H1 (cell line): ENCODE measurements around the gene CACNB2. TPM values are rescaled to one million over a fixed set of nuclear protein-coding genes. Genes with fewer than 3 reads are reported as not detected.

Experiments used
- CTCF ChIA-PET: fragments of 300-600 bp; sonication (Branson Sonifier 250); formaldehyde crosslinking; loops from one replicate; lab custom pipeline; 2021; ENCODE audit not compliant: partially characterized antibody; lab: Charles Lee
- POLR2A ChIA-PET: fragments of 300-600 bp; sonication (Branson Sonifier 250); formaldehyde crosslinking; loops from one replicate; lab custom pipeline; 2021; ENCODE audit warnings: inconsistent platforms; ENCODE audit not compliant: partially characterized antibody; lab: Charles Lee
- DNase-seq, 2 experiments: peaks; one replicate each; pipeline versions ENCODE4 v3.0.0 to v3.0.0-alpha.2; 2010 to 2022; ENCODE audit warnings: low spot score in 2 of 2, low read depth in 1 of 2, mixed read lengths in 1 of 2
- FAIRE-seq: peaks from 2 replicates; lab custom pipeline; 2011; peaks lifted over from hg19 to GRCh38; lab: Jason Lieb, UNC
- H2AFZ ChIP-seq: 2 replicates; pipeline ENCODE4 v1.8.1; 2012; ENCODE audit warnings: low read length, inconsistent platforms
- H2AK5ac ChIP-seq: 2 replicates; pipeline ENCODE4 v1.6.1; 2013; ENCODE audit warnings: low read depth, low read length
- H2BK120ac ChIP-seq: replicated peaks from 2 replicates; pipeline ENCODE3; 2013; ENCODE audit warnings: low read depth, low read length, inconsistent platforms
- H2BK12ac ChIP-seq: 2 replicates; pipeline ENCODE4 v1.6.1; 2013; ENCODE audit warnings: low read depth, low read length
- H2BK15ac ChIP-seq: 2 replicates; pipeline ENCODE4 v1.6.1; 2013; ENCODE audit warnings: low read length
- H2BK20ac ChIP-seq: 2 replicates; pipeline ENCODE4 v1.6.1; 2013; ENCODE audit warnings: low read length
- H2BK5ac ChIP-seq: 2 replicates; pipeline ENCODE4 v1.6.1; 2013; ENCODE audit warnings: low read depth, low read length
- H3K14ac ChIP-seq: 2 replicates; pipeline ENCODE4 v1.6.1; 2013; ENCODE audit warnings: inconsistent platforms; ENCODE audit not compliant: insufficient read length
- H3K18ac ChIP-seq: 2 replicates; pipeline ENCODE4 v1.6.1; 2013; ENCODE audit warnings: low read length; ENCODE audit errors: extremely low read depth
- H3K23ac ChIP-seq: 2 replicates; pipeline ENCODE4 v1.6.1; 2013; ENCODE audit warnings: inconsistent platforms; ENCODE audit not compliant: insufficient read length
- H3K23me2 ChIP-seq: 2 replicates; pipeline ENCODE4 v1.6.1; 2013; ENCODE audit warnings: low read depth, low read length
- H3K27ac ChIP-seq: 2 replicates; pipeline ENCODE4 v1.6.1; 2011; ENCODE audit warnings: low read depth, low read length, inconsistent platforms
- H3K27me3 ChIP-seq, 4 experiments: replicated peaks in 1 of 4; 1 replicate in 1 of 4; 2 replicates in 3 of 4; pipeline versions ENCODE4 v1.6.1 to v1.8.1; 2011 to 2013; ENCODE audit warnings: low read length in 3 of 4, mild to moderate bottlenecking in 3 of 4, inconsistent platforms in 2 of 4, mixed read lengths in 2 of 4, moderate library complexity in 1 of 4; ENCODE audit not compliant: control insufficient read depth in 3 of 4, insufficient read depth in 3 of 4; ENCODE audit errors: extremely low read depth in 1 of 4
- H3K36me3 ChIP-seq, 4 experiments: 2 replicates each; pipeline versions ENCODE4 v1.6.1 to v1.8.1; 2011 to 2013; ENCODE audit warnings: mild to moderate bottlenecking in 4 of 4, low read length in 3 of 4, moderate library complexity in 2 of 4, control low read depth in 1 of 4, inconsistent platforms in 1 of 4; ENCODE audit not compliant: insufficient read depth in 4 of 4, control insufficient read depth in 2 of 4
- H3K4ac ChIP-seq: replicated peaks from 2 replicates; pipeline ENCODE3; 2013; ENCODE audit warnings: low read length, low read depth, mixed read lengths, inconsistent platforms; ENCODE audit not compliant: insufficient read length
- H3K4me1 ChIP-seq, 4 experiments: replicated peaks in 1 of 4; 1 replicate in 1 of 4; 2 replicates in 3 of 4; pipeline versions ENCODE4 v1.6.1 to v1.8.1; 2011 to 2013; ENCODE audit warnings: low read length in 3 of 4, inconsistent platforms in 2 of 4, mixed read lengths in 1 of 4; ENCODE audit not compliant: insufficient read depth in 4 of 4, control insufficient read depth in 3 of 4
- H3K4me2 ChIP-seq, 2 experiments: 2 replicates each; pipeline versions ENCODE4 v1.6.1 to v1.8.1; 2011 to 2013; ENCODE audit warnings: low read depth in 2 of 2, low read length in 2 of 2, control low read depth in 1 of 2, inconsistent platforms in 1 of 2, mild to moderate bottlenecking in 1 of 2; ENCODE audit not compliant: insufficient read depth in 1 of 2
- H3K4me3 ChIP-seq, 4 experiments: fragments of 200-600, 300-600 bp in 1 of 4; sonication (generic), shearing (Covaris generic), sonication (Bioruptor Twin) in 1 of 4; 2 replicates each; pipeline versions ENCODE4 v1.5.1 to v1.8.1; 2011 to 2016; ENCODE audit warnings: low read length in 4 of 4, low read depth in 3 of 4, control low read depth in 2 of 4, inconsistent platforms in 2 of 4, mild to moderate bottlenecking in 2 of 4, mixed read lengths in 1 of 4, moderate library complexity in 1 of 4; ENCODE audit not compliant: insufficient read depth in 2 of 4; ENCODE audit errors: extremely low read depth in 1 of 4
- H3K56ac ChIP-seq: replicated peaks from 2 replicates; pipeline ENCODE3; 2013; ENCODE audit warnings: low read depth, mild to moderate bottlenecking, mixed read lengths, low read length, inconsistent platforms; ENCODE audit not compliant: insufficient read length
- H3K79me1 ChIP-seq: 2 replicates; pipeline ENCODE4 v1.6.1; 2013; ENCODE audit warnings: low read depth, low read length, control low read depth
- H3K79me2 ChIP-seq, 2 experiments: 2 replicates each; pipeline versions ENCODE4 v1.6.1 to v1.8.1; 2012 to 2013; ENCODE audit warnings: low read length in 2 of 2, mild to moderate bottlenecking in 2 of 2, inconsistent platforms in 1 of 2; ENCODE audit not compliant: insufficient read depth in 2 of 2, control insufficient read depth in 1 of 2
- H3K9ac ChIP-seq, 4 experiments: replicated peaks in 1 of 4; 1 replicate in 1 of 4; 2 replicates in 3 of 4; pipeline versions ENCODE4 v1.6.1 to v1.8.1; 2011 to 2013; ENCODE audit warnings: low read depth in 3 of 4, low read length in 3 of 4, control low read depth in 2 of 4, mild to moderate bottlenecking in 2 of 4, moderate library complexity in 2 of 4, inconsistent platforms in 1 of 4; ENCODE audit errors: extremely low read depth in 1 of 4
- H3K9me3 ChIP-seq, 2 experiments: 2 replicates each; pipeline versions ENCODE4 v1.6.1 to v1.8.1; 2012 to 2013; ENCODE audit warnings: mild to moderate bottlenecking in 2 of 2, moderate library complexity in 2 of 2, control low read depth in 1 of 2, inconsistent platforms in 1 of 2, low read depth in 1 of 2, low read length in 1 of 2, mixed read lengths in 1 of 2; ENCODE audit not compliant: insufficient read depth in 2 of 2
- H4K20me1 ChIP-seq, 2 experiments: replicated peaks in 1 of 2; 2 replicates each; pipeline versions ENCODE3 to v1.8.1; 2011 to 2013; ENCODE audit warnings: inconsistent platforms in 2 of 2, low read length in 2 of 2, mild to moderate bottlenecking in 1 of 2; ENCODE audit not compliant: insufficient read depth in 2 of 2, control insufficient read depth in 1 of 2
- H4K5ac ChIP-seq: 2 replicates; pipeline ENCODE4 v1.6.1; 2013; ENCODE audit warnings: low read length, low read depth, mixed read lengths, inconsistent platforms; ENCODE audit not compliant: insufficient read length
- H4K8ac ChIP-seq: 2 replicates; pipeline ENCODE4 v1.8.0; 2013; ENCODE audit warnings: mild to moderate bottlenecking, moderate library complexity, low read length, inconsistent platforms; ENCODE audit not compliant: insufficient read depth; ENCODE audit errors: extremely low read depth
- H4K91ac ChIP-seq: replicated peaks from 2 replicates; pipeline ENCODE3; 2013; ENCODE audit warnings: low read length, mixed read lengths, inconsistent platforms; ENCODE audit not compliant: insufficient read length
- SIX5 ChIP-seq: IDR thresholded peaks from 2 replicates; pipeline ENCODE4 v1.6.1; 2011; ENCODE audit warnings: mild to moderate bottlenecking, low read depth, low read length
- WGBS, 2 experiments: shearing (Covaris generic) in 1 of 2; methylation state at CpG; one replicate each; pipeline versions ENCODE4 v1.1.6 to v1.1.7; 2013 to 2015; ENCODE audit warnings: low lambda C conversion rate in 2 of 2, mixed read lengths in 2 of 2, inconsistent platforms in 1 of 2, low coverage in 1 of 2, missing lambda C conversion rate in 1 of 2; ENCODE audit not compliant: insufficient replicate concordance in 2 of 2, insufficient coverage in 1 of 2, insufficient read length in 1 of 2; ENCODE audit errors: extremely low coverage in 1 of 2, missing lambda C conversion rate in 1 of 2; 5-methylcytosine and 5-hydroxymethylcytosine counted together
- polyA plus RNA-seq, 7 experiments: library from polyadenylated mRNA; depleted of rRNA in 3 of 7; stranded (reverse) in 5 of 7; unstranded in 2 of 7; fragments of >200 nt in 5 of 7; fragments of 200-250 nt in 2 of 7; gene quantifications; 1 replicate in 5 of 7; 2 replicates in 1 of 7; 4 replicates in 1 of 7; pipeline versions ENCODE4 v1.2.1 to v1.2.3, GENCODE V29; 2011 to 2013; ENCODE audit warnings: missing spikeins in 2 of 7, mixed read lengths in 2 of 7
- total RNA-seq: library from RNA; stranded (reverse); fragmentation: NEBNext Ultra II Directional; extraction: Animal tissue kit (Norgen Biotek cat#: 25700); gene quantifications from 2 replicates; pipeline ENCODE4 v1.2.1, GENCODE V29; 2021

The CACNB2 gene
- total and polyA plus RNA-seq, 2 of the 8 experiments (the other 6 are each of a cell fraction or from before 2014, with no cell fraction given) = 2.4 to 3.2 TPM

DNA sequence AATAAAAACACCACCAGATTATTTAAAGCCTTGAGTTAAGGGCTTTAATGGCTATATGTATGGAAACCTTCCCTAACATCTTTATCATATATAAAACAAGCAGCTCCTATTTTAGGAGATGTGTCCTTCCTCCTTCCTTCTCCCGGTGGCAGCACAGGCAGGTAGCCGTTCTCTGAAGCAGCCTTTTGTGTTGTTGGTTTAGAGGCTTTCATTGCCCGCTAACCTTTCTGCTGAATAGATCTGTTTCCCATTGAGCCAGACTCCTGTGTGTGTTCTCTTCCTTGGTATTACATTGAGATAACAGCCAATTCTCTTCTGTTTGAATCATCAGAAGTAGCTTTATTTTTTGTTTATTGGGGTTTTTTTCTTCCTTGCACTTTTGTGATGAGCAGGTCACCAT lies 131.3 kb downstream of the CACNB2 start:
- no peak overlapping the region for H3K27ac ChIP-seq
- H3K4me1 ChIP-seq = no peaks in the 10 kb centered on the region; a peak in 2 of 7 replicates
- no peak overlapping the region for H4K5ac ChIP-seq
- H3K79me2 ChIP-seq = no peaks in the 10 kb centered on the region
- DNase-seq (no peak), FAIRE-seq (no peak)
- H3K4me3 ChIP-seq = no peak overlapping the region
- H3K4me2 ChIP-seq = no peak overlapping the region
- no peak overlapping the region for H3K18ac ChIP-seq
- no peak overlapping the region for H3K14ac ChIP-seq
- no peak overlapping the region for H2AK5ac ChIP-seq
- ChIA-PET POLR2A (no interaction called here), CTCF (interaction anchor here (1.3 kb wide), 1 partner anchor 32 kb away, joined by 3 read pairs; no protein-coding TSS in a partner anchor)
- no peak overlapping the region for H4K91ac ChIP-seq
- H2BK12ac ChIP-seq = no peak overlapping the region
- TF ChIP-seq SIX5 = no peak
- H2BK5ac ChIP-seq = no peak overlapping the region
- WGBS, 2 experiments = 70% methylated on average over 3 of the region's 3 CpGs; no CpG with 5 or more reads in 1 of the 2 experiments
- no peaks in the 10 kb centered on the region for H3K23me2 ChIP-seq
- H3K27me3 ChIP-seq = no peaks in the 10 kb centered on the region
- H2AFZ ChIP-seq = no peak overlapping the region
- H2BK15ac ChIP-seq = no peak overlapping the region
- no peaks in the 10 kb centered on the region for H3K36me3 ChIP-seq
- H3K79me1 ChIP-seq = no peaks in the 10 kb centered on the region
- no peak overlapping the region for H3K9ac ChIP-seq
- no peak overlapping the region for H4K8ac ChIP-seq
- no peaks in the 10 kb centered on the region for H4K20me1 ChIP-seq
- no peaks in the 10 kb centered on the region for H3K9me3 ChIP-seq
- no peak overlapping the region for H2BK20ac ChIP-seq
- H3K4ac ChIP-seq = no peak overlapping the region
- no peak overlapping the region for H3K23ac ChIP-seq
- H2BK120ac ChIP-seq = no peak overlapping the region
- H3K56ac ChIP-seq = no peak overlapping the region
